Activated CD4-positive, alpha-beta T cell treated with anti-CD3 and anti-CD28 coated beads, Interleukin-2, amount 10 ng/mL, durations not matched to agents 7 days and 5 days (primary cell): ENCODE data around the gene INO80C. TPM values are rescaled to one million over a fixed set of nuclear protein-coding genes. Genes with fewer than 3 reads are reported as not detected.

ENCODE experiments used
- CTCF ChIA-PET: fragments of 350-600 bp; sonication (Branson Sonifier 250); formaldehyde crosslinking; loops from one replicate; lab custom pipeline; 2021; ENCODE audit warnings: antibody characterized with exemption; lab: Charles Lee
- POLR2A ChIA-PET: fragments of 350-600 bp; sonication (Branson Sonifier 250); formaldehyde crosslinking; loops from one replicate; lab custom pipeline; 2021; ENCODE audit warnings: antibody characterized with exemption; lab: Charles Lee
- DNase-seq: peaks from one replicate; pipeline ENCODE4 v3.0.0-alpha.2; 2020
- H3K27ac Mint-ChIP-seq: one replicate; pipeline ENCODE4 v1.8.0; 2021; ENCODE audit warnings: mild to moderate bottlenecking, moderate library complexity, mixed read lengths
- H3K27me3 Mint-ChIP-seq: one replicate; pipeline ENCODE4 v1.8.0; 2021; ENCODE audit warnings: mixed read lengths
- H3K36me3 Mint-ChIP-seq: one replicate; pipeline ENCODE4 v1.8.0; 2021; ENCODE audit warnings: low read depth, mixed read lengths
- H3K4me1 Mint-ChIP-seq: one replicate; pipeline ENCODE4 v1.8.0; 2021; ENCODE audit warnings: mixed read lengths
- H3K4me3 Mint-ChIP-seq: one replicate; pipeline ENCODE4 v1.8.0; 2021; ENCODE audit warnings: mild to moderate bottlenecking, moderate library complexity, mixed read lengths
- H3K9me3 Mint-ChIP-seq: one replicate; pipeline ENCODE4 v1.8.0; 2021; ENCODE audit warnings: mixed read lengths
- total RNA-seq, 2 experiments: library from RNA; stranded (reverse); gene quantifications; one replicate each; pipeline ENCODE4 v1.2.3, GENCODE V29; 2021

Gene INO80C
- total RNA-seq, 2 experiments from 2014 or later = 18.9 to 22.0 TPM

DNA sequence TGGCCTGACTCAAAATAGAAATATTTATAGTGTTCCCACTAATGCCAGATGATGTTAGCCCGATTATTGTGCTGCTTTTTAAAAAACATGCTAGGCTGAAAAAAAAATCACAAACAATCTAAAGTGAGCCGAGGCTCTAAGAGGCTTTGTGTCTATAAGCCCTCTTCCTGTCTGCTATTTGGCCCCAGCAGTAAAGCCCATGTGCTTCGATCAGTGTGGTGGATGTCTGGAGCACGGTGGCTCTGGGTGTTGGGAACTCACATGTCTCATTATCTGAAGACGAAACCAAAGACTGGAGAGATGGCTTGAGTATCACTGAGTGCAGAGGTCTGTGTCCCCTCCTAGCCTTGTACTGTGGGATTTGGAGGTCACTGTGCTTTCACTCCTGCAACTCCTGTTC lies 55.1 kb downstream of the INO80C start:
- Mint-ChIP-seq H3K4me1 (peaks cover 9% of the 10 kb centered on the region), H3K36me3 (no peaks in the 10 kb centered on the region), H3K27ac (no peak overlapping the region), H3K9me3 (no peaks in the 10 kb centered on the region), H3K4me3 (no peak overlapping the region), H3K27me3 (no peaks in the 10 kb centered on the region)
- ChIA-PET CTCF (no interaction called here), POLR2A (no interaction called here)
- DNase-seq = no peak

DNA sequence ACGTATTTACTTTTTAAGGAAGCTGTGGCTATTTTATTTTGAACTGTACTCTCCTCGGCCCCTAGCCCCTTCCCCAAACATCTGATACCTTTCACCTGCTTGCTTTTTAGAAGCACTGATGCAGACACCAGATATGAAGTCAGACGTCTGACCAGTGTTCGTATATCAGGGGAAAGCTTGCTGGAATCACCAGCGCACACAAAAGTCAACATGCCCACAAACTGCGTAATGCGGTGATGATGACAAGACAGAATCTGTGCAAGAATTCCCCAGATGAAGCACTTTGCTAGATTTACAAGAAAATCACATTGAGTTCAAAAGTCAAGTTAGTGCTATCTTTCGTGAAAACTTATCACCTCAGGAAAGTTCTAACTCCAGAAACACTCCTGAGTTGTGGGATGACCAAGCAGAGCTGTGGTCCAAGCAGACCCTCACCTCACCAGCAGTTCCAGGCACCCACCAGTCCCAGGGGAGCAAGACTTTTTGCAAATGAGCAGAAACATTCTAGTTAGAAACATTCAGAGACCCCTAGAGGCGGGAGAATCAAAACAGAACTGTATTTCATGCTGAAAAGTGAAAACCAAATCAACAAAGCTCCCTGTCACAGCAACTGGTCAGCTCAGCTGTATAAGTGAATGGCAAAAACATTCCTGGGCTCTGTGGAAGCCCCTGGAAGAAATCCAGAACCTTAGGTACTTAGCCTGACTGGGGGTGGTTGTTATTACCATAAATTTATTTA lies 55.7 kb downstream of the INO80C start:
- ChIA-PET CTCF (no interaction called here), POLR2A (no interaction called here)
- H3K27me3 Mint-ChIP-seq = no peaks in the 10 kb centered on the region
- H3K27ac Mint-ChIP-seq = no peak overlapping the region
- H3K4me1 Mint-ChIP-seq = peaks cover 9% of the 10 kb centered on the region
- no peaks in the 10 kb centered on the region for H3K9me3 Mint-ChIP-seq
- no peaks in the 10 kb centered on the region for H3K36me3 Mint-ChIP-seq
- H3K4me3 Mint-ChIP-seq = no peak overlapping the region
- no peak for DNase-seq

DNA sequence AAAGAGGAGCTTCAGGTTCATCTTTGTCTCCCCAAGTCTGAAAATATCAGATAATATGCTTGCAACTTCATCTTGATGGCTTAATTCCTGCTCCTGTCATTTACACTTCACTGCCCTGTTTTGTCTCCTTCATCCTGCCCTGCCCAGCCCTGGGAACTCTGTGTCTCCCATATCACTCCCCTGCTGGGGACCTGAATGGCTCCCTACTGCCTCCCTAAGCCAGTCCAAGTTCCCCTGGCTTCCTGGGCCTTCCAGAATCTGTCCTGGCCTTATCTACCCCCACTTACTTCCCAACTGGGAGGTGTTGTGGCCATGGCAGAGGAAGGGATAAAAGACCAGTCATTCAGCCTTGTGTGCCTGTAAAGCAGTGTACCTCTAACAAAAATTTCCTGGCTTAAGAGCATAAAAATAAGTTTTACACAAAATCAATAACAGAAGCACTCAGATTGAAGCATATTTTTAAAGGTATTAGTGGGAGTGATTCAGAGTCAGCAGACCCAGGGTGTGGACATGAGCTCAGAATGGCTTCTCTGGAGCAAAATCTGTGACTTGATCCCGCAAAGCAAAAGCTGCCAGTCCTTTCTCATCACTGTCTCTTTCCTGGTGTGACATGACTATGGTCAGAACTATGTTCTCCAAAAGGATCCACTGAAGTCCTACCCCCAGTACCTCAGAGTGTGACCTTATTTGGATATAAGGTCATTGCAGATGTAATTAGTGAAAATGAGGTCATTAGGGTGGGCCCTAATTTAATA lies 59.1 kb downstream of the INO80C start:
- H3K4me1 Mint-ChIP-seq = peaks cover 8% of the 10 kb centered on the region
- no peak for DNase-seq
- no peaks in the 10 kb centered on the region for H3K36me3 Mint-ChIP-seq
- peaks cover 10% of the 10 kb centered on the region for H3K27me3 Mint-ChIP-seq
- ChIA-PET CTCF (no interaction called here), POLR2A (no interaction called here)
- H3K27ac Mint-ChIP-seq = no peak overlapping the region
- no peak overlapping the region for H3K4me3 Mint-ChIP-seq
- peaks cover 5% of the 10 kb centered on the region for H3K9me3 Mint-ChIP-seq

- no peak for DNase-seq
- Mint-ChIP-seq H3K36me3 (no peaks in the 10 kb centered on the region), H3K27me3 (peaks cover 12% of the 10 kb centered on the region), H3K9me3 (peaks cover 5% of the 10 kb centered on the region), H3K4me3 (no peak overlapping the region), H3K27ac (no peak overlapping the region), H3K4me1 (peaks cover 1% of the 10 kb centered on the region)
- POLR2A ChIA-PET = no interaction called here
- CTCF ChIA-PET = no interaction called here
These were observed 59.9 kb downstream of the INO80C start for GRCh38 chr18:35437836-35438235.

DNA sequence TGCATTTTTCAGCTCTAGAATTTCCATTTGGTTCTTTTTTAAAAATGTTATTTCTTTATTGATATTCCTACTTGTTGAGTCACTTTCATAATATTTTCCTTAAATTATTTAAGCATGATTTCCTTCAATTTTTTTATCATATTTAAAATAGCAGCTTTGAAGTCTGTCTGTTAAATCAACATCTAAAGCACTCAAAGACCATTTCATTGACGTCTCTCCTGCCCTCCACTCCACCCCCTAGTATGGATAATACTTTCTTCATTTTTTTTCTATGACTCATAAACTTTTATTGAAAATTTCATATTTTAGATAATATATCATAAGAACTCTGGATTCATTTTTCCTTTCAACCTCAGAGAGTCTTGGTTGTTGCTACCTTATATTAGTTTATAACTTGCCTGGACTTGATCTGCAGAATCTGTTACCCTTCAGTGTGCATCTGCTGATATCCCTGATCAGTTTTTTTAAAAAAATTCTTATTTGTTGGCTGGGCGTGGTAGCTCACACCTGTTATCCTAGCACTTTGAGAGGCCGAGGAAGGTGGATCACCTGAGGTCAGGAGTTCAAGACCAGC lies 61.6 kb downstream of the INO80C start:
- POLR2A ChIA-PET = no interaction called here
- no peak for DNase-seq
- CTCF ChIA-PET = interaction anchor here (1.1 kb wide), 1 partner anchor 50 kb away, joined by 3 read pairs; no protein-coding TSS in a partner anchor
- Mint-ChIP-seq H3K36me3 (no peaks in the 10 kb centered on the region), H3K4me1 (no peaks in the 10 kb centered on the region), H3K27me3 (peaks cover 13% of the 10 kb centered on the region), H3K27ac (no peak overlapping the region), H3K4me3 (no peak overlapping the region), H3K9me3 (peaks cover 5% of the 10 kb centered on the region)

GRCh38 chr18:35435401-35435800 lies 62.4 kb downstream of the INO80C start:
- H3K36me3 Mint-ChIP-seq = no peaks in the 10 kb centered on the region
- no peak overlapping the region for H3K27ac Mint-ChIP-seq
- POLR2A ChIA-PET = no interaction called here
- no peak overlapping the region for H3K4me3 Mint-ChIP-seq
- H3K27me3 Mint-ChIP-seq = peaks cover 13% of the 10 kb centered on the region
- H3K9me3 Mint-ChIP-seq = peaks cover 5% of the 10 kb centered on the region
- no peaks in the 10 kb centered on the region for H3K4me1 Mint-ChIP-seq
- no peak for DNase-seq
- CTCF ChIA-PET = no interaction called here

GRCh38 chr18:35432565-35433001 lies 65.2 kb downstream of the INO80C start:
- Mint-ChIP-seq H3K9me3 (peaks cover 5% of the 10 kb centered on the region), H3K27ac (no peak overlapping the region), H3K36me3 (no peaks in the 10 kb centered on the region), H3K4me3 (no peak overlapping the region), H3K27me3 (peaks cover 13% of the 10 kb centered on the region), H3K4me1 (no peaks in the 10 kb centered on the region)
- ChIA-PET POLR2A (no interaction called here), CTCF (interaction anchor here (0.8 kb wide), 1 partner anchor 574 kb away, joined by 3 read pairs; no protein-coding TSS in a partner anchor)
- no peak for DNase-seq

GRCh38 chr18:35431374-35431741 lies 66.4 kb downstream of the INO80C start:
- ChIA-PET POLR2A (no interaction called here), CTCF (no interaction called here)

DNA sequence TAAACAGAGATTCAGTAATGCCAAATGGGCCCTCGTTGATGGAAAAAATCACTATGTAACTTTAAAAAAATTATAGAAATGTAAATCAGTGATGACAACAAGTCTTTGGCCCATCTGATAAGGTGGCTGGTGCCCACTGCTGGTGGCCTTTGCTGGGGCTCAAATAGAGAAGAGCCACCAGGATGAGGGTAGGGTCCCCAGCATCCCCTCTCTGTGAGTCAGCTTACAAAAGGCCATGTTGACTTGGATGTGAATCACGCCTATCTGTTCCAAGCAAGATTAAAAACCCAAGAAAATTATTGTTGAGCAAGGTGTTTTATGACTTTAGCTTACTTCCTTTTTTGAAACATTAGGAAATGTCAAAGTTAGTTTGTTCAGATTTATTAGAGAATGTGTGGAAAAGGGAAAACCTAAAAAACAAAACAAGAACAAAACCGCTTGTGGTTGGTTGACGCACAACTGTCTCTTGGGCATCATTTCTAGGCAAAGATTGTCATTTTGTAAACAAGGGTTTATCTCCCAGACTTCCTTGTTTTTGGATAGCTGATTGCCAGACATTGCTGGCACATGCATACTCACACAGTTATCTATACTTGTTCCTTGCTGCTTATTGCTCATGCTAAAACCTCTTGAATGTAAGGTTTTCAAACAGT lies 66.9 kb downstream of the INO80C start:
- H3K27me3 Mint-ChIP-seq = peaks cover 13% of the 10 kb centered on the region
- no peak overlapping the region for H3K4me3 Mint-ChIP-seq
- peaks cover 4% of the 10 kb centered on the region for H3K9me3 Mint-ChIP-seq
- no peaks in the 10 kb centered on the region for H3K36me3 Mint-ChIP-seq
- ChIA-PET CTCF (no interaction called here), POLR2A (no interaction called here)
- no peaks in the 10 kb centered on the region for H3K4me1 Mint-ChIP-seq
- no peak overlapping the region for H3K27ac Mint-ChIP-seq
- DNase-seq = no peak

More at GRCh38 chr18:35431374-35431741, 66.4 kb downstream of the INO80C start:
- Mint-ChIP-seq H3K27ac (no peak overlapping the region), H3K4me1 (no peaks in the 10 kb centered on the region), H3K9me3 (peaks cover 5% of the 10 kb centered on the region), H3K27me3 (peaks cover 13% of the 10 kb centered on the region), H3K4me3 (no peak overlapping the region), H3K36me3 (no peaks in the 10 kb centered on the region)
- no peak for DNase-seq

DNA sequence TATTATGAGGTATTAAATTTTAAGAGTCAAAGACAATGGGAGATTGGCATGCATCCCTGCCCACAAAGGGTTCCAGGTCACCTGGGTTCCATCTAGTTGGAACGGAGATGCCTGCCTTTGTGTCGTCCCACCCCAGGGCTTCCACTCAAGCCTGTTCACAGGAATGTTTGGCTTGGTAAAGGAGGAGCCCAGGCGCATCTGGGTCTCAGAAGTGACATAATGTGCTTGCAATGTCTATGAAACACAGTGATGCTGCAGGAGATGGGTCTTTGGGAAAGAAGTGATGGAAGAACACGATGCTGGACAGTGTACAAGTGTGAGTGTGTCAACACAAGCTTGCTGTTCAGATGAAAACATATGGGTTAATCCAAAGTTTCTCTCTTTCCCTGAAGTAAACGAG lies 71.0 kb downstream of the INO80C start:
- Mint-ChIP-seq H3K9me3 (no peaks in the 10 kb centered on the region), H3K4me3 (no peak overlapping the region), H3K4me1 (no peaks in the 10 kb centered on the region), H3K27ac (no peak overlapping the region), H3K36me3 (no peaks in the 10 kb centered on the region), H3K27me3 (no peaks in the 10 kb centered on the region)
- ChIA-PET CTCF (interaction anchor here (0.6 to 1.4 kb wide), 2 partner anchors 12 to 192 kb away, joined by 3 read pairs; no protein-coding TSS in a partner anchor), POLR2A (no interaction called here)
- no peak for DNase-seq

DNA sequence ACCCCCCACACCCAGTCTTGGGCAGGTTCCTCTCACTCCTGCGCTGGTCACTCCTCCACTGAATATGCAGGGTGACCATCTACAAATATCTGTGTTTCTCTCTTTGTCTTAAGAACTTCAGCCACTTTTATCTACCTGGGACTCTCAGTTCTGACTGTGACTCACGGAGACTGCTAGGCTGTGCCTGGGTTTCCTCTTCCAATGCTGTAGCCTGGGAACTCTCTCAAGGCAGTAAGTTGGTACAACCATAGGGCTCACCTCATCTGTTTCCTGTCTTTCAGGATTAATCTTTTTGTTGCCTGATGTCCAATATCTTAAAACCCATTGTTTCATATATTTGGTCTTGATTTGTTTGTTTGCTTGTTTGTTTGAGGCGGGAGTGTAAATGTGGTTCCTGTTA lies 73.4 kb downstream of the INO80C start:
- H3K27ac Mint-ChIP-seq = no peak overlapping the region
- no peak overlapping the region for H3K4me3 Mint-ChIP-seq
- DNase-seq = no peak
- no peaks in the 10 kb centered on the region for H3K36me3 Mint-ChIP-seq
- H3K27me3 Mint-ChIP-seq = no peaks in the 10 kb centered on the region
- no peaks in the 10 kb centered on the region for H3K9me3 Mint-ChIP-seq
- H3K4me1 Mint-ChIP-seq = no peaks in the 10 kb centered on the region
- POLR2A ChIA-PET = no interaction called here
- CTCF ChIA-PET = no interaction called here

DNA sequence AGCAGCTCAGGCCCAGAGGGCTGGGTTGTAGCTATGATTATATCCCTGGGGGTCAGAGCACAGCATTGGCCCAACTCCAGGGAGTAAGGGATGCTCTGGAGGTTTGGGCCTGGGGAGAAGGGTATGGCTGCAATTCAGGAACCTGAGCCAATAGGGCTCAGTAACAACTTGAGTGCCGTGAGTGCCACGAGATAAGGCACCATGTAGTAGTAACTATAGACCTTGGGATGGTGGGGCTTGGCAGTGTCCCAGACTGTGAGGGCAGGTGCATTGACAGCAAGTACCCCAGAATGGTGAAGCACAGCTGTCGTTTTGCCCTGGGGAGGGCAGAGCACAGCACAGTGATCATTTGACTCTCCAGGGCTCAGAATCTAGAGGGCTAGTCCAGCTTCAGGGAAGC lies 75.5 kb downstream of the INO80C start:
- Mint-ChIP-seq H3K27ac (no peak overlapping the region), H3K4me1 (no peaks in the 10 kb centered on the region), H3K36me3 (no peaks in the 10 kb centered on the region), H3K9me3 (peaks cover 3% of the 10 kb centered on the region), H3K4me3 (no peak overlapping the region), H3K27me3 (peaks cover 3% of the 10 kb centered on the region)
- DNase-seq = no peak
- POLR2A ChIA-PET = no interaction called here
- CTCF ChIA-PET = interaction anchor here (1.2 to 1.3 kb wide), 2 partner anchors 11 to 36 kb away, joined by 4 to 5 read pairs; no protein-coding TSS in a partner anchor

GRCh38 chr18:35418610-35419009 lies 79.2 kb downstream of the INO80C start:
- ChIA-PET POLR2A (no interaction called here), CTCF (no interaction called here)
- H3K4me1 Mint-ChIP-seq = peaks cover 11% of the 10 kb centered on the region
- H3K36me3 Mint-ChIP-seq = no peaks in the 10 kb centered on the region
- H3K9me3 Mint-ChIP-seq = peaks cover 6% of the 10 kb centered on the region
- no peak for DNase-seq
- no peak overlapping the region for H3K27ac Mint-ChIP-seq
- no peak overlapping the region for H3K4me3 Mint-ChIP-seq
- H3K27me3 Mint-ChIP-seq = peaks cover 8% of the 10 kb centered on the region
